GM12891 (cell line): ENCODE data around the gene PALM2AKAP2.

ENCODE experiments used
- PAX5 ChIP-seq: IDR thresholded peaks from 2 replicates; pipeline ENCODE4 v1.6.1; 2011; ENCODE audit warnings: low read length, moderate library complexity, mild to moderate bottlenecking; ENCODE audit not compliant: insufficient read depth, severe bottlenecking
- POLR2AphosphoS5 ChIP-seq: IDR thresholded peaks from 2 replicates; pipeline ENCODE4 v1.6.1; 2011; ENCODE audit warnings: low read depth, low read length, control low read depth
- TAF1 ChIP-seq: IDR thresholded peaks from 2 replicates; pipeline ENCODE4 v1.6.1; 2011; ENCODE audit warnings: low read depth, low read length, control low read depth

DNA sequence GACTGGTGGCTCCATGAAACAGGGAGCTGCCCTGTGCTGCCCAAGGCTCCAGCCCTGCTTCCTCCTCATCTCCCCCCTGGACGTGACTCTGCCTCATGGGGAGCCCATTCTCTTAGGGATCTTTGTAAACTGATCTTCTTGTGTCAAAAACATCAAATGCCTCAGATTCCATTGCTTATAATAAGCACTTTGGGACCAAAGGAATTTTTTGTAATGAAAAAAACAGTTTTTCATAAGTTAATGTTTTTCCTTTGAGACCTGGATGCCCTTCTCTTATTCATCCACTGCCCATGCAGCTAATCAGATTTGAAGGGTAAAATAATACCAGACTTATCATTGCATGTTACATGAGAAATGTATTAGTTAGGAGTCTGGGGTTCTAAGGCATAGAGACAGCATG is 41.7 kb downstream of the PALM2AKAP2 start:
- TF ChIP-seq TAF1 (no peak), PAX5 (no peak), POLR2AphosphoS5 (no peak)
